Transverse colon (tissue), 4 donors: Measurements from ENCODE around the gene FLVCR2. TPM values are rescaled to one million over a fixed set of nuclear protein-coding genes. Genes with fewer than 3 reads are reported as not detected.

Experiments
- DNase-seq: peaks from one replicate; pipeline ENCODE4 v3.0.0-alpha.2; 2019
- H3K27ac ChIP-seq, 4 donors: fragments of 200-600 bp; sonication (generic); 2 replicates each; pipeline ENCODE4 v1.5.1; 2016 to 2018; ENCODE audit warnings: inconsistent platforms in 4 of 4
- H3K27me3 ChIP-seq: fragments of 200-600 bp; sonication (generic); 2 replicates; pipeline ENCODE4 v1.5.1; 2017; ENCODE audit warnings: inconsistent platforms
- H3K36me3 ChIP-seq, 4 donors: fragments of 200-600 bp; sonication (generic); 2 replicates each; pipeline ENCODE4 v1.5.1; 2017 to 2019; ENCODE audit warnings: inconsistent platforms in 4 of 4
- H3K4me1 ChIP-seq, 4 donors: fragments of 200-600 bp; sonication (generic); 2 replicates each; pipeline ENCODE4 v1.5.1; 2017 to 2020; ENCODE audit warnings: inconsistent platforms in 4 of 4
- H3K4me3 ChIP-seq, 4 donors: fragments of 200-600 bp; sonication (generic); 1 replicate in 1 of 4; 2 replicates in 3 of 4; pipeline versions ENCODE4 v1.5.1 to v1.6.1; 2017 to 2019; ENCODE audit warnings: inconsistent platforms in 4 of 4
- H3K9me3 ChIP-seq, 2 donors: fragments of 200-600 bp; sonication (generic); 2 replicates each; pipeline ENCODE4 v1.5.1; 2017 to 2019; ENCODE audit warnings: inconsistent platforms in 2 of 2
- CTCF ChIP-seq, 5 experiments: fragments of 200-600 bp in 3 of 5; fragments of 450-650 bp in 2 of 5; sonication (generic) in 3 of 5; IDR thresholded peaks; 1 replicate in 2 of 5; 2 replicates in 3 of 5; pipeline ENCODE4 v1.5.1; 2016 to 2017; ENCODE audit warnings: antibody characterized with exemption in 5 of 5, inconsistent platforms in 3 of 5, mild to moderate bottlenecking in 2 of 5, moderate library complexity in 1 of 5
- EP300 ChIP-seq: sonication (generic); formaldehyde crosslinking; IDR thresholded peaks from one replicate; pipeline ENCODE4 v1.6.1; 2017; ENCODE audit warnings: antibody characterized with exemption, low read depth
- POLR2A ChIP-seq: fragments of 450-650 bp; IDR thresholded peaks from one replicate; pipeline ENCODE4 v1.6.1; 2016; ENCODE audit warnings: antibody characterized with exemption, mild to moderate bottlenecking, moderate library complexity
- POLR2AphosphoS5 ChIP-seq, 3 donors: sonication (generic); formaldehyde crosslinking; IDR thresholded peaks; one replicate each; pipeline ENCODE4 v1.6.1; 2016; ENCODE audit warnings: antibody characterized with exemption in 3 of 3
- WGBS, 2 donors: methylation state at CpG; one replicate each; pipeline ENCODE4 v1.1.5; 2018; ENCODE audit warnings: low coverage in 1 of 2; 5-methylcytosine and 5-hydroxymethylcytosine counted together
- in situ Hi-C, 4 donors: fragments of 200-750 bp; cut with MboI; loops; one replicate each; pipeline versions ENCODE4 v1.15.0 to v1.15.1; 2017; ENCODE audit warnings: low sequenced_read_pairs in 3 of 4, low pct_ligation_motif_present in 1 of 4, low pct_unique_long_range_greater_than_20kb in 1 of 4
- intact Hi-C: fragments of 100-400 bp; cut with DNase I; formaldehyde crosslinking; loops from one replicate; pipeline ENCODE4 v1.15.1; 2023; ENCODE audit warnings: low total_unique reads
- total RNA-seq, 4 donors: library from RNA; depleted of rRNA; stranded (reverse); fragments of >200 nt; gene quantifications; one replicate each; pipeline ENCODE4 v1.1.0, GENCODE V29; 2016

FLVCR2 gene
- total RNA-seq, 4 donors from 2014 or later: 6.2 to 54.5 (median 45.0) TPM

- intact Hi-C loops (no loop called here), in situ Hi-C loops (no loop called here)
- H3K27me3 ChIP-seq: no peaks in the 10 kb centered on the region
- WGBS, 2 donors: 73 to 85% methylated on average over 3 of the region's 3 CpGs
- TF ChIP-seq POLR2A (no peak), CTCF (IDR thresholded peaks at IDR 0.05) (no peak), POLR2AphosphoS5 (IDR thresholded peaks at IDR 0.05) (no peak), EP300 (no peak)
- peaks cover 4 to 27% (median 17%) of the 10 kb centered on the region in 4 donors for H3K4me1 ChIP-seq
- no peak overlapping the region for H3K4me3 ChIP-seq
- H3K9me3 ChIP-seq: no peaks in the 10 kb centered on the region
- no peak for DNase-seq
- H3K36me3 ChIP-seq: peaks cover 0 to 4% (median 0%) of the 10 kb centered on the region in 4 donors
- H3K27ac ChIP-seq: no peak overlapping the region
Measured at GRCh38 chr14:75662966-75663365, 84.5 kb downstream of the FLVCR2 start.

GRCh38 chr14:75667099-75667765, 88.8 kb downstream of the FLVCR2 start:
- Histone ChIP-seq H3K4me3 (no peak overlapping the region), H3K27me3 (no peaks in the 10 kb centered on the region), H3K36me3 (peaks cover 0 to 29% (median 11%) of the 10 kb centered on the region in 4 donors), H3K4me1 (peaks cover 0 to 4% (median 1%) of the 10 kb centered on the region in 4 donors), H3K27ac (no peak overlapping the region), H3K9me3 (no peaks in the 10 kb centered on the region)
- intact Hi-C loops (no loop called here), in situ Hi-C loops (no loop called here)
- TF ChIP-seq POLR2AphosphoS5 (IDR thresholded peaks at IDR 0.05) (no peak), POLR2A (no peak), EP300 (no peak), CTCF (IDR thresholded peaks at IDR 0.05) (no peak)
- no peak for DNase-seq
- WGBS, 2 donors: 73 to 88% methylated on average over 2 of the region's 2 CpGs

GRCh38 chr14:75672605-75673192, 94.3 kb downstream of the FLVCR2 start:
- 80% methylated on average over 1 of the region's 1 CpG; no CpG with 5 or more reads in 1 of the 2 donors for WGBS, 2 donors
- Histone ChIP-seq H3K36me3 (peaks cover 0 to 33% (median 12%) of the 10 kb centered on the region in 4 donors), H3K4me3 (no peak overlapping the region), H3K27ac (no peak overlapping the region), H3K27me3 (no peaks in the 10 kb centered on the region), H3K9me3 (no peaks in the 10 kb centered on the region), H3K4me1 (no peaks in the 10 kb centered on the region)
- in situ Hi-C loops (no loop called here), intact Hi-C loops (no loop called here)
- no peak for DNase-seq
- TF ChIP-seq POLR2AphosphoS5 (IDR thresholded peaks at IDR 0.05) (no peak), CTCF (IDR thresholded peaks at IDR 0.05) (no peak), POLR2A (no peak), EP300 (no peak)

GRCh38 chr14:75673345-75674035, 95.1 kb downstream of the FLVCR2 start:
- intact Hi-C loops (no loop called here), in situ Hi-C loops (no loop called here)
- Histone ChIP-seq H3K27ac (no peak overlapping the region), H3K4me3 (no peak overlapping the region), H3K36me3 (peaks cover 0 to 33% (median 12%) of the 10 kb centered on the region in 4 donors), H3K9me3 (no peaks in the 10 kb centered on the region), H3K27me3 (no peaks in the 10 kb centered on the region), H3K4me1 (no peaks in the 10 kb centered on the region)
- WGBS, 2 donors: 86 to 100% methylated on average over 4 of the region's 4 CpGs
- TF ChIP-seq CTCF (IDR thresholded peaks at IDR 0.05) (no peak), POLR2AphosphoS5 (IDR thresholded peaks at IDR 0.05) (no peak), POLR2A (no peak), EP300 (no peak)
- no peak for DNase-seq
